Ovary (tissue), 9 donors: ENCODE data around the gene POLR3H. TPM values are rescaled to one million over a fixed set of nuclear protein-coding genes. Genes with fewer than 3 reads are reported as not detected.

Experiments
- DNase-seq, 5 donors: peaks; one replicate each; pipeline ENCODE4 v3.0.0-alpha.2; 2019 to 2020
- H3K27ac ChIP-seq, 2 donors: fragments of 200-600 bp; one replicate each; pipeline versions ENCODE4 v1.5.1 to v1.8.0; 2019 to 2022
- H3K27me3 ChIP-seq: fragments of 200-600 bp; one replicate; pipeline ENCODE4 v1.8.0; 2022
- H3K36me3 ChIP-seq: fragments of 200-600 bp; sonication (generic); one replicate; pipeline ENCODE4 v1.5.1; 2019
- H3K4me1 ChIP-seq: one replicate; pipeline ENCODE4 v1.8.1; 2013; ENCODE audit warnings: mild to moderate bottlenecking, moderate library complexity; ENCODE audit not compliant: insufficient read depth
- H3K4me3 ChIP-seq: fragments of 200-600 bp; sonication (generic); one replicate; pipeline ENCODE4 v1.5.1; 2017
- H3K9me3 ChIP-seq, 2 donors: fragments of 200-600 bp in 1 of 2; sonication (generic) in 1 of 2; one replicate each; pipeline versions ENCODE4 v1.5.1 to v1.8.1; 2013 to 2019; ENCODE audit warnings: mild to moderate bottlenecking in 1 of 2, moderate library complexity in 1 of 2
- EP300 ChIP-seq: sonication (generic); formaldehyde crosslinking; IDR thresholded peaks from one replicate; pipeline ENCODE4 v1.6.1; 2017; ENCODE audit warnings: antibody characterized with exemption
- POLR2A ChIP-seq: fragments of 450-650 bp; IDR thresholded peaks from one replicate; pipeline ENCODE4 v1.6.1; 2017; ENCODE audit warnings: antibody characterized with exemption, mild to moderate bottlenecking, moderate library complexity
- WGBS, 3 donors: extraction: QIAGEN DNeasy Blood & Tissue Kit in 1 of 3; methylation state at CpG; one replicate each; pipeline versions ENCODE4 v1.1.5 to v1.1.7; 2013 to 2017; 5-methylcytosine and 5-hydroxymethylcytosine counted together
- intact Hi-C, 4 donors: fragments of 100-400 bp; cut with DNase I; formaldehyde crosslinking; loops; one replicate each; pipeline versions ENCODE4 v1.11.0 to v1.15.1; 2022 to 2023
- polyA plus RNA-seq, 2 donors: library from polyadenylated mRNA; stranded (reverse); fragments of 200-250 nt in 1 of 2; fragments of 350-450 nt in 1 of 2; fragmentation: Illumina TruSeq in 1 of 2; extraction: RNeasy Lipid Tissue Mini Kit (QIAGEN cat#74804) in 1 of 2; gene quantifications; one replicate each; pipeline ENCODE4 v1.2.3, GENCODE V29; 2013 to 2014
- total RNA-seq, 7 donors: library from RNA; depleted of rRNA in 2 of 7; stranded (reverse); fragments of >200 nt in 2 of 7; fragmentation: NEBNext Ultra II Directional in 3 of 7; extraction: Animal tissue kit (Norgen Biotek cat#: 25700) in 3 of 7; gene quantifications; one replicate each; pipeline versions ENCODE4 v1.1.0 to v1.2.4, GENCODE V29; 2016 to 2023
- TF ChIP-seq, protein P1 (sequence below), 3 donors: fragments of 450-650 bp in 2 of 3; fragments of 200-600 bp in 1 of 3; IDR thresholded peaks; one replicate each; pipeline versions ENCODE4 v1.5.1 to v1.8.0; 2016 to 2022; ENCODE audit warnings: antibody characterized with exemption in 3 of 3, mild to moderate bottlenecking in 1 of 3
- donor health status: DM: no; HTN: no; CAD: no; lungs with moderate emphysema.
- donor health status: DM: no; HTN: no; CAD: no.
- donor health status: Bipolar disorder and iron deficiency.
- donor health status: DM: yes; HTN: yes; CAD: no.
- donor health status: DM: no; HTN: no; CAD: no.
- donor health status: DM: yes; HTN: yes; CAD: no.

The POLR3H gene
- total and polyA plus RNA-seq, 9 donors, result 15.7 to 84.6 (median 49.6) TPM

GRCh38 chr22:41551877-41552582 lies 7.8 kb upstream of the POLR3H start:
- WGBS, 3 donors, result 61 to 70% (median 66%) methylated on average over 11 of the region's 11 CpGs
- DNase-seq, result no peak
- no peaks in the 10 kb centered on the region for H3K9me3 ChIP-seq
- no peak overlapping the region for H3K4me3 ChIP-seq
- no peaks in the 10 kb centered on the region for H3K27me3 ChIP-seq
- intact Hi-C loops, result no loop called here
- no peaks in the 10 kb centered on the region for H3K36me3 ChIP-seq
- no peak for TF ChIP-seq POLR2A
- no peak for TF ChIP-seq EP300
- TF ChIP-seq, protein P1, sequence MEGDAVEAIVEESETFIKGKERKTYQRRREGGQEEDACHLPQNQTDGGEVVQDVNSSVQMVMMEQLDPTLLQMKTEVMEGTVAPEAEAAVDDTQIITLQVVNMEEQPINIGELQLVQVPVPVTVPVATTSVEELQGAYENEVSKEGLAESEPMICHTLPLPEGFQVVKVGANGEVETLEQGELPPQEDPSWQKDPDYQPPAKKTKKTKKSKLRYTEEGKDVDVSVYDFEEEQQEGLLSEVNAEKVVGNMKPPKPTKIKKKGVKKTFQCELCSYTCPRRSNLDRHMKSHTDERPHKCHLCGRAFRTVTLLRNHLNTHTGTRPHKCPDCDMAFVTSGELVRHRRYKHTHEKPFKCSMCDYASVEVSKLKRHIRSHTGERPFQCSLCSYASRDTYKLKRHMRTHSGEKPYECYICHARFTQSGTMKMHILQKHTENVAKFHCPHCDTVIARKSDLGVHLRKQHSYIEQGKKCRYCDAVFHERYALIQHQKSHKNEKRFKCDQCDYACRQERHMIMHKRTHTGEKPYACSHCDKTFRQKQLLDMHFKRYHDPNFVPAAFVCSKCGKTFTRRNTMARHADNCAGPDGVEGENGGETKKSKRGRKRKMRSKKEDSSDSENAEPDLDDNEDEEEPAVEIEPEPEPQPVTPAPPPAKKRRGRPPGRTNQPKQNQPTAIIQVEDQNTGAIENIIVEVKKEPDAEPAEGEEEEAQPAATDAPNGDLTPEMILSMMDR (IDR thresholded peaks at IDR 0.05), result no peak
- H3K27ac ChIP-seq, result peak overlapping the region in 1 of 2 donors; percentile 1
- peaks cover 11% of the 10 kb centered on the region for H3K4me1 ChIP-seq

DNA sequence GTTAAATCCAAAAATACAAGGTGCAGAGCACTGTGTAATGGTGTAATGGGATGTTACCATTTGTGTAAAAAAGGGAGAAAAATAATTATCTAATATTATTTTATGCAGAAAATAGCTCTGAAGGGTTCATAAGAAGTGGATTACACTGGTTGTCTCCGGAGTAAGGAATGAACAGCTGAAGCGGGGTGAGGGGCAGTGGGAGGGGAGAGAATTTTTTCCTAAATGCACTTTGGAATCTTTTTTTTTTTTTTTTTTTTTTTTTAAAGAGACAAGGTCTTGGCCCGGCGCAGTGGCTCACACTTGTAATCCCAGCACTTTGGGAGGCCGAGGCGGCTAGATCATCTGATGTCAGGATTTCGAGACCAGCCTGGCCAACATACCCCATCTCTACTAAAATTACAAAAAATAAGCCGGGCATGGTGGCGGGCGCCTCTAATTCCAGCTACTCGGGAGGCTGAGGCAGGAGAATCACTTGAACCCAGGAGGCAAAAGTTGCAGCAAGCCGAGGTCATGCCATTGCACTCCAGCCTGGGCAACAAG lies 6.8 kb upstream of the POLR3H start:
- H3K4me1 ChIP-seq, result peaks cover 9% of the 10 kb centered on the region
- TF ChIP-seq EP300 (no peak), POLR2A (no peak)
- TF ChIP-seq, protein P1 (IDR thresholded peaks at IDR 0.05), result no peak
- no peaks in the 10 kb centered on the region for H3K9me3 ChIP-seq
- no peak overlapping the region for H3K27ac ChIP-seq
- no peak overlapping the region for H3K4me3 ChIP-seq
- intact Hi-C loops, result no loop called here
- 58 to 72% (median 59%) methylated on average over 12 of the region's 12 CpGs for WGBS, 3 donors
- H3K27me3 ChIP-seq, result no peaks in the 10 kb centered on the region
- H3K36me3 ChIP-seq, result no peaks in the 10 kb centered on the region
- no peak for DNase-seq

- intact Hi-C loops, result loop anchor here in 1 of 4 donors (10.0 kb wide), 1 partner anchor 46 kb away; no protein-coding TSS in a partner anchor
- Histone ChIP-seq H3K4me3 (no peak overlapping the region), H3K4me1 (no peaks in the 10 kb centered on the region), H3K36me3 (no peaks in the 10 kb centered on the region), H3K27me3 (no peaks in the 10 kb centered on the region), H3K27ac (no peak overlapping the region), H3K9me3 (no peaks in the 10 kb centered on the region)
- TF ChIP-seq EP300, result no peak
- TF ChIP-seq, protein P1 (IDR thresholded peaks at IDR 0.05), result no peak
- TF ChIP-seq POLR2A, result no peak
- no peak for DNase-seq
- WGBS, 3 donors, result 87 to 98% (median 90%) methylated on average over 5 of the region's 5 CpGs
Measured at GRCh38 chr22:41548830-41549211, 4.6 kb upstream of the POLR3H start.

- Histone ChIP-seq H3K9me3 (no peaks in the 10 kb centered on the region), H3K27ac (no peak overlapping the region), H3K27me3 (no peaks in the 10 kb centered on the region), H3K36me3 (no peaks in the 10 kb centered on the region), H3K4me3 (peak overlapping the region; percentile 83), H3K4me1 (peaks cover 5% of the 10 kb centered on the region)
- no peak for DNase-seq
- intact Hi-C loops, result loop anchor here in 3 of 4 donors (5.0 to 10.0 kb wide), 2 partner anchors 50 to 52 kb away; no protein-coding TSS in a partner anchor
- no peak for TF ChIP-seq EP300
- no peak for TF ChIP-seq POLR2A
- 22 to 25% (median 24%) methylated on average over 21 of the region's 21 CpGs for WGBS, 3 donors
Measured at GRCh38 chr22:41544671-41545476, 604 bp upstream of the POLR3H start.
